Measurements from ENCODE around the gene SND1.

SND1 gene

DNA sequence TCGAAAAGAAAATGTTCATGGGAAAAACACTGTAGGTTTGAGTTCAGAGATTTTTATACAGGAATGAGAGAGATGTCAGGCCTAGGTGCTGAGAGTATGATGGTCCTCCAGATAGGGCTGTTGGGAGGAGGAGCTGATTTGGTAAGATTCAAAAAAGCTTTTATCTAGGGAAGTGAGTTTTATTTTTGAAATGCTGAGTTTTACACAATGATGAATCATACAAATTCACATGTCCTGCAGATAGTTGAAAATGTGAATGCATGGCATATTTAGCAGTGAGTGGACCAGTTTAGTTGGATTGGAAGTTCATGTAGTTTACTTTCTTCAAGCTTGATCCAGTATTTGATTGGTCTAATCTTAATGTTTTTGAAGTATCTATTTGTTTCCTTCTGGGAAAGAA, 224.4 kb downstream of the SND1 start:
- no peak for DNase-seq

DNA sequence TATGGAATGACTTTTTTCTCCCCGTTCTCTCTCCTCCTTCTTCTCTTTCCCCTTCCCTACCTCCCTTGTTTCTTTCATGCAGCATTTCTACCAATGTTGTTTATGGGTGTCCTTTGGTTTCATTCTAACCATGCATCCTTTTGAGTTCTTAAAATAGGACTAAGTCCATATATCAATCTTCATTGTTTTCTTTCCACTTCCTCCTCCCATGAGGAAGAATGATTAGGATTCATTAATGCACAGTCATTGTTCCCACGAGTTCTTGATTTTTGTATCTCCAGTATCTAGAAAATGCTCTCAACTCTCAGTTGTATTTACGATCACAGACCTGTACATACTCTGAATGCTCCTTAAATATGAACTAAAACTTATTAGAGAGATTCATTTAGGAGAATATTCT, 226.0 kb downstream of the SND1 start:
- DNase-seq: no peak

DNA sequence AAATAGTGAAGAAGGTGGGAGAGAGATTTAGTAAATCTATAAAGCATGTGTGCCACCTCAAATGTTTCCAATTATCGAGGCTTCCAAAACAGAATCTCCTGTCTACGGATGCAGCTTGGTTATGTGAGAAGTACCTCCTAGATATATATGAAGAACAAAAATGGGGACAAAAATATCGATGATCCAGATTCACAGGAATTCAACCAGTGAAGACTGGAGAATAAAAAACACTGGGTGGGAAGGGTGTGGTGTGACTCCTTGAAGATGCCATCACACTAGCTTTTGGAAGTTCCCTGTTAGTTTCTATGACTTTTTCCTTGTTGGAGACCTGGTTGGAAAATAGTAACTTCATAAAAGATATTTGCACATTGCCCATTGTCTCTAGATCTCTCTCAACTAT, 226.8 kb downstream of the SND1 start:
- no peak for DNase-seq

DNA sequence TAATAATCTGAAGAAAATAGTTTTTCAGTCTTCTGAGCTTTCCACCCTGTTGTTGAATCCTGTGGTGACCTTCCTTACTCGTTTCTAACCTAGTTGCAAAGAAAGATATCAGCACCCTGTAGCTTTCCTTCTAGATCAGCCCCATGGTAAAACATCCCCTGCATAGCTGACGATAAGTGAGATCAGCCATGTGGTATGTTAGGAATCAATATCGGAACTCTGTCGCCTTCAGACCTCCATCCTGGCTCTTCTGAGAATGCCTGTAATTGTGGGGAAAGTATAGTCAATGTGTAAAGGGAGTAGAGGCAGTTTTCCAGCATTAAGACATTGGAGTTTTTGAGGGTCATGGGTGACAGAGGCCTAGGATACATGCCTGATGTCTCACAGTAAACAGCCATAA, 227.4 kb downstream of the SND1 start:
- no peak for DNase-seq

DNA sequence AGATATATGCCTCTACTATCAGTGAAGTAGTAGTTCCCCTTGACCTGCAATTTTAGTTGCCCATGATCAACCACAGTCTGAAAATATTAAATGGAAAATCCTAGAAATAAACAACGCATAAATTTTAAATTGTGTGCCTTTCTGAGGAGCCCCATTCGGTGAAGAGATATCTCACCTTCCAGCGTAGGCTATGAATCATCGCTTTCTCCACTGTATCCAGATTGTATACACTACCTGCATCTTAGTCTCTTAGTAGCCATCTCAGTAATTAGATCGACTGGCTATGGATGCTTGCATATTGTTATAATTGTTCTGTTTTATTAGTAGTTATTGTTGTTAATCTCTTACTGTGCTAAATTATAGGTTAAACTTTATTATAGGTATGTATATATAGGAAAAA, 227.9 kb downstream of the SND1 start:
- DNase-seq: no peak

DNA sequence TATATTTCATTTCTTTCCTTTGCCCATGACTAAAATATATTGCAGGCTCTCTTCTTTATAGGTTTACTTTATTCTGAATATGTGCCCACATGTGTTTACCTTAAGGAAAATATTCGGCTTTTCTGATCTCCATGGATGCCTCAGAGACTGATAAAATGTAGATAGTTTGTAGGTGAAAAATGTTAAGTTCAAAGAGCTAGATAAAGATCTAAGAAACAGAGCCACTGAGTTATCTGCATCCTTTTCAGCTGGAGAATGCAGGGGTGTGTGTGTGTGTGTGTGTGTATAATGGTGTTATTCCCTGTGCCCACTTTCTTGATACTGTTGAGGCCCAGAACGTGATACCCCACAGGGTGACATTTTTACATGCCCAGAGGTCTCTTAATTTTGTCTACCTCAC, 228.5 kb downstream of the SND1 start:
- DNase-seq: no peak

DNA sequence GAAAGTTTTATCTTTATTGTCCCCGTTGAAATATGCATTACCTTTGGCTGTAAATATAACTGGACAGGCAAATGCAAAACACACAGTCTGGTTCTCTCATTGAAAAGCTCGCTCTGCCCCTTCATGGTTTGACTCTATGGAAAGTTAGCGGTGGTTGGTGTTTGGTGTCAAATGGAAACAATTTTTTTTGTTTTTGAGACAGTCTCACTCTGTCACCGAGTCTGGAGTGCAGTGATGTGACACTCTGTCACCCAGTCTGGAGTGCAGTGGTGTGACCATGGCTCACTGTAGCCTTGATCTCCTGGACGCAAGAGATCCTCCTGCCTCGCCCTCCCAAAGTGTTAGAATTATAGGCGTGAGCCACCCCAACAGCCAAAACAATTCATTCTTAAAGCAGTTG, 229.6 kb downstream of the SND1 start:
- no peak for DNase-seq

DNA sequence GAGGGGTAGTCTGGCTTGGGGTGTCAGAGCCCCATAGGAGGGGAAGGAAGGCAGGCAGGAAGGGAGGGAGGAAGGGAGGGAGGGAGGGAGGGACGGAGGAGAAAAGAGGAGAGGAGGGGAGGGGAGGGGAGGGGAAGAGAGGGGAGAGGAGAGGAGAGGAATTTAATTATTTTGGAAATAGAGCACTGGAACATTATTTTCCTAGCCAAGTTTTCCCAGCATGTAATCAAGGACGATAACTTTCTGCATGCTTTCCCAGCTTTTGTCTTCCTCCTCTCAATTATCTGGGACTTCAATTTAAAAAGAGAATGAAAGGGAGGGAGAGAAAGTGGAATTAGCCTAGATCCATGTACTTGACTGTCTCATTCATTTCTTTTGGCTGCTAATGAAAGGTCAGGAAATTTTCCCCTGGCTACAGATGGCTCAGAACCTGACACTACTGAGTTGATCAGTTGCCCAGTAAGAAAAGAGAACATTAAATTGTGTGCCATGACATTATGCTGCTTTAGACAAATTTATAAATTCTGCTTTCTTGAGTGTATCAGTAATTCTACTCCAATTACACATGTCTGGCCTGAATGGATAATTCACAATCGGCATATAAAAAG, 230.4 kb downstream of the SND1 start:
- DNase-seq: no peak

DNA sequence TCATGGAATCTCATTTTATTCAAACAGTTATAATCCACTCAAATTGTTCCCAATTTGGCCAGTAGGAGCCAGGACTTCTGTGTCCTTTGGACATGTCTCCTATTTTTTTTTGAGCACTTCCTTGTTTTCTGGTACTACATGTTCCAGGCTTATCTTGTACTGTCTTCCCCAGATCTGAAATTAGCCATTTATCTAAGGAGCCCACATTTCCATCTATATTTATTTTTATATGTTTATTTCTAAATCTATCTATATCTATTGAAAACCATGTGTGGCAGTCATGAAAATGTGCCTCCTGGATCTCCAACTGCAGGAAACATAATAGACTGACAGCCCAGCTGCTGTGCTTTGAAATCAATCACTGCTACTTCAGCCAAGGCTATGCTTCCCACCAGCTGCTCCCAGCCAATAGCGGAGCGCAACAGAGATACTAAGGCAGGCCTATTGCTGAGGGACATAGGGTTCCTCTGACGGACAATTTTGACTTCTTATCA, 232.1 kb downstream of the SND1 start:
- no peak for DNase-seq

DNA sequence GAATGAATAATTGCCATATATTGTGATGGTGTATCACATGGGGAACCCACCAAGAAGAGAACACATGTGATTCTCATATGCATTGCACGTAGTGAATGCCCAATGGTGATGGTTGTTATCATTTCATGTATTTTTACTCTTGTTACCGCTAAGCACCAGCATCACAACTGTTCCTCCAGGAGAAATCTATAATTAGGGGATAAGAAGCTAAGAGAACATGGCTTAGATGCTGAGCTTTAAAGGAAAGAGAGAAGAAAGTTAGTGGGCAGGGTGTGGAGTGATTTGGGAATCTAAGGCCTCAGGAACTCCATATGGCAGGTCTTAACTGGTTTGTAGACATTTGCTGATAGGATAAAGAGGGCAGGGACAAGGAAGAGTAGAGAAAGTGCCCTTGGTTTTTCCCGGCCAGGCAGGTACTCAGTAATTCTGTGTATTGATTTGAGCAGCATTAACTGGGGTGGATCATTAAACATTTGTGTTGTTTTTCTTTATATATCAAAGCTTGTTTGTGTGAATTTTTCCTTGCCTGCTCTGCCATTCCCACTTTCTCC, 233.3 kb downstream of the SND1 start:
- no peak for DNase-seq

DNA sequence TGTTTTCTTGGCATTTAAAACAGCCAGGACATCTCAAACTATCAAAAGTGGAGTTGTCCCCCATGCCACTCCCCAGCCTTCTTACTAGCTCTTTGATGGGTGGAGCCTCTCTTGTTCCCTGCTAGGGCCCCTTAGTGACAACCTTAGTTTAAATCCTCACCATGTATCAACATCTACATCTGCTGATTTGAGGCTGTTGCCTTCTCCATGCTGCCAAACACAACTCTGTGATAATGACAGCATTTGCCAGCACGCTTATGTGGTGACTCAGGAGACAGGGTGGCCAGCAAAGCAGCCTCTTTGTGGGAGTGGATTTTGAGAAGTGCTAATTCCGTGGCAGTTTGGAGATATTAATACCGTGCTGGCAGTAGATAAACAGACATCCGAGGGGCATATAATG, 233.8 kb downstream of the SND1 start:
- no peak for DNase-seq

DNA sequence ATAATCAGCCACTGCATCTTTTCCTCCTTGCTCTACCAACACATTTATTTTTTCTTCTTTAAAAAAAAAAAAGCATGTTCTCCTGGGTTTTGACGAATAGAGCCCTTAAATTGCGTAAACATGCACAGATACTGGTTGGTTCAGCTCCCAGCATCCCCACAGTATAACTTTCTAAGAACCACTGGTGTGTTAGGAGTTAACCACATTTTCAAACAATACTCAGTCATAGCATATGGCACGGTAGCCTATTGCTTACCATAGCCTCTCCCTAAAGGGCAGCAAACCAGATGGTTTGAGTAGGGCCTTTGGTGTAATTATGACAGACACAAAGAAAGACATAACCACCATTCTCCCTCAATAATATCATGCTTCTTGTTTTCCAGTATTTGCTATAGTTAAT, 234.3 kb downstream of the SND1 start:
- DNase-seq: no peak

DNA sequence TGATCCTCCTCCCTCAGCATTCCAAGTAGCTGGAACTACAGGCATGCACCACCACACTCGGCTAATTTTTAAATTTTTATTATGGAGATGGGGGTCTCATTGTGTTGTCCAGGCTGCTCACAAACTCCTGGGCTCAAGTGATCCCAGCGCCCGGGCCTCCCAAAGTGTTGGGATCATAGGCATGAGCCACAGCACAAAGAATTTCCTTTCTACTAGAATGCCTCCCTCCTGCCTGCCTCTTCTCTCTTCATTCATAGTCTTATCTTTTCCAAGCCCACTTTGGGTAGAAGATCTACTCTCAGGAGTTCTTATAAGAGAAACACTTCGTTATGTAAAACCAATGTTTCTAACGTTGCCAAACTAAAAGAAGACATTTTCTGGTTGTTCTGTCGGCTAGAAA, 235.1 kb downstream of the SND1 start:
- DNase-seq: no peak

DNA sequence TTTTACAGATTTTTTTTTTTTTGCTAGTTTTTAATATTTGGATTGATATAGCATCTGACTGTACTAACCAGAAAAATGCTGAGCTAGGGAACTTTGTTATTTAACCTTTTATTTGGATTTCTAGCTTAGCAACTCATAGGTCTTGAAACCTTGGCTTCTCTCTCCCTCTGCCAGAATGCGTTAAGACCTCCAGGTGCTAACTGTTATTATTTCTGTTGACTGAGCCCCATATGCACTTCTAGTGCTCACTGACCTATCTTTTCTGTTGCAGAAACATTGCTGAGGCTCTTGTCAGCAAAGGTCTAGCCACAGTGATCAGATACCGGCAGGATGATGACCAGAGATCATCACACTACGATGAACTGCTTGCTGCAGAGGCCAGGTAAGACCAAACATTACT, 235.6 kb downstream of the SND1 start:
- DNase-seq: no peak

DNA sequence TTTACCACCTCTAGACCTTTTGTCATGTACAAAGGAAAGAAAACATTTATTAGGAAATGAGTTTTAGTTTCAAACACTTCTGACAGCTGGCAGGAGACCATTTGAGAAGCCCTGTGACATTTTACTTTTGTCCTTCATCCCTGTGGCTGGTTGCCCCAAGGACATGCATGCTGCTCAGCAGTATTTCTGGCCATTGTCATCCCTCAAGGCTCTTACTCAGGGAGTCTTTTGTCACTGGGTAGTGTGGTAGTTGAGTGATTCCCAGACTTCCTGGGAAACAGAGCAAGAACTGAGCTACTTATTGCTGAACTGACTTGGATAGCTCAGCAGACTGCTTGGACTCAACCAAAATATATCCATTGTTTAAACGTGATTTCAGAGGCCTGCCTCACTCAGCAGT, 236.4 kb downstream of the SND1 start:
- DNase-seq: no peak

DNA sequence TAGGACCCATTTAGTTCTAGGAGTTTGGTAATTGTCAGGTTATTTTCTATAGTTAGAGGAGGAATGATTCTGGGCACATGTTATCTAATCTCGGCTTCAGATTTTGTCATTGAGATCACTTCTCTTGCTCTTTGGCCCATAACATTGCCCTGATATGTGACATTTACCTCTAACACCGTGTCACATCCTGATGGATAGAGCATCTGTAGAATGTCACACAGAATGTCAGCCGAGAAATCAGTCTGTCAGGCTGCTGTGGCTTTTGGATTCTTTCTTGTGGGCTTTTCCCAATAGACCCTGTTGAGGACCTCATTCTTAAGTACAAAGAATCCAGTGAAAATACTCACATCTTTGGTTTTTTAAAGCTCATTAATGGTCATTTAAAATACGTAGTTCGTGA, 236.8 kb downstream of the SND1 start:
- no peak for DNase-seq

DNA sequence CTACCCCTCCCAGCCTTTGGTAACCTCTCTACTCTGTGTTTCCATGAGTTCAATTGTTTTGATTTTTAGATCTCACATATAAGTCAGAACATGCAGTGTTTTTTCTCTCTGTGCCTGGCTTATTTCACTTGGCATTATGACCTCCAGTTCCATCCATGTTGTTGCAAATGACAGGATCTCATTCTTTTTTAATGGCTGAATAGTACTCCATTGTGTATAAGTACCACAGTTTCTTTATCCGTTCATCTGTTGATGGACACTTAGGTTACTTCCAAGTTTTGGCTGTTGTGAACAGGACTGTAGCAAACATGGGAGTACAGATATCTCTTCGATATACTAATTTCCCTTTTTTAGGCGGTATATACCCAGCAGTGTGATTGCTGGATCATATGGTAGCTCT, 237.7 kb downstream of the SND1 start:
- DNase-seq: no peak

DNA sequence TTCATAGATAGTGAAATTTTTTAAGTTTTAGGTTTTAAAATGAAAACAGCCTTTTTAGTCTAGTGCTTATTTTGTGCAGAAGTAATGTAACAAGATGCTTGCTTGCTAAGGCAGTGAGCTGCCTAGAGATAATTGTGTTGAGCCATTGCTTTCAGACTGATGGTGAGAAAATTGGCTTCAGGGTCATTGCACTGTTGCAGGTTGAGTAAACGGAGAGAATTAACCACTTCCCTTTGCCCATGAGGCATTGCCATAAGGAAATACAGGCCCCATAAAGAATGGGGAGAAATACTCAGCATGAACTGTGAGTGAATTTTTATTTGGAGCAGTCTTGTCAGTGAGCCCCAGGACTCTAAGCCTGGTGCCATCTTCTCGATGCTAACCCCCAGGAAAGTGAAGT, 238.7 kb downstream of the SND1 start:
- no peak for DNase-seq

DNA sequence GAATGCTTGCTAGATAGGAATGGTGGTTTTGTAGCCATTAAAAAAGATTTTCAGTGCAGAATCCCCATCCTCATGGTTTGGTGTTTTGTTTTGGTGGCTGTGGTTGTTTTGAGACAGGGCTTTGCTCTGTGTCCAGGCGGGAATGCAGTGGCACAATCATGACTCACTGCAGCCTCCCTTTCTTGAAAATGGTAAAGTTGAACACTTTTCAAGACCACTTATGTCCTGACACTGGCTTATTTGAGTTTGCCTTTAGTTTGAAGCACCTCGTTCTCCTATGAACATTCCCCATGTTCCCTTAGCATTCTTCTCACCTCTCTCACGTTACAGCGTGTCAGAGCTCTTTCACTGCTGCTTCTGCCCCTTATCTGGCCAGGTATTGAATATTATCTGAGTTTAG, 239.2 kb downstream of the SND1 start:
- no peak for DNase-seq

DNA sequence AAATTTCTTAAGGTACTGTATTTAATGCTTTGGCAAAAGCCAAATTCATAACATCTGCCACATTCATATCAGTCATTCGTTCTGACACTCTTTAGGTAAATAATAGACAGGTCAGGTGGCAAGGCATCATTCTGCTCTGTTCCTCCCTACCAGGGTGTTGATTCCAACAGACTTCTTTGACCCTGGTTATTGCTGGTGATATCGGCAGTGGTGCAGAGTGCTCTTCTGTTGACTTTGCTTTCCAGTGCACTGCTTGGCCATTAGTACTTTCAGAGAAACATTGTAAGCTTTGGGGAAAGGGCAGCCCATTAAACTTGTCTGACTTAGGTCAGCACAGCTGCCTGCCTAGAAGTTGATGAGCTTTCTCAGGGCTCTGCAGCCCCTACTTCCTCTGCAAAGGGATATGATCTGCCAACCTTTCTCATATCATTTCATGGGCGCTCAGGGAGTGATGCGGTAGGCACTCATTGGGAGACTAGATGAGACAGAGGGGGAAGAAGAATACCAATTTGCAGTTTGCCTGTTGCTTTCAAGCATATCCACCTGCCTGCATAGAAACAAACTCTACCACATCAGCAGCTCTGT, 240.0 kb downstream of the SND1 start:
- DNase-seq: no peak

DNA sequence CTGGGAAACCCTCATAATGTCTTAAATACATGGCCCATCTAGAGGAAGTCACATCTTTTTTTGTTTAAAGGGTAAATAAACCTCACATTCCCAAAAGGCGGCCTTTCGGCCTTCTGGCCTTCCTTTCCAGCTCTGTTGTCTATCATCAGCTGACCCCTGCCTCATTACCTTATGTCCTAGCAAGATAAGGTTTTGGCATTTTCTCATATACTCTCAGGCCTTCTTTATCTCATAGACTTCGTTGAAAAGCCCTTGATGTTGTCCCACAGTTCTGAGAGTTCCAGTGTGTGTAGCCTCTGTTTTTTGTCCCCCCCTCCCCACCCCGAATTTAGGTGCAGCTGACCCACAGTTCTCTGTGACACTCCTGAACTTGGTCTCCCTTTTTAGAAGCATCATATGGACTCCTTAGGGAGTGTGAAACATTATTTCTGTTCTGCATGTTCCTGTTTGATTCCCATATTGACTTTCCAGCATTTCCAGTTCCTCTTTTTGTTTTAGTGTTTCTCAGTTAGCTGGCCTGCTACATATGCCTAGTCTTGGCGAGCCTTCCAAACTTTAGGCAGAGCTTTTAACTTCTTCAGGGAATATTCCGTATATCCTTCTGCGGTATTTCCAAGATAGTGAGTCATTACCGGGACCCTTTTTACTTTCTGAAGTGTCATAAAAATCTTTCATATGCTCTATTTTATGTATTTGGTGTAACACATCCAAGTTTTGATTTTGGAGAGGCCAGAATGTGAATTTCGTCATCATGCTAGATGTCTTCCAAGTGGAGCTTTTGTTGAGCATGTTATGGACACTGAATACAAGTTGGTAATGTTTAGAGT, 240.7 kb downstream of the SND1 start:
- no peak for DNase-seq

DNA sequence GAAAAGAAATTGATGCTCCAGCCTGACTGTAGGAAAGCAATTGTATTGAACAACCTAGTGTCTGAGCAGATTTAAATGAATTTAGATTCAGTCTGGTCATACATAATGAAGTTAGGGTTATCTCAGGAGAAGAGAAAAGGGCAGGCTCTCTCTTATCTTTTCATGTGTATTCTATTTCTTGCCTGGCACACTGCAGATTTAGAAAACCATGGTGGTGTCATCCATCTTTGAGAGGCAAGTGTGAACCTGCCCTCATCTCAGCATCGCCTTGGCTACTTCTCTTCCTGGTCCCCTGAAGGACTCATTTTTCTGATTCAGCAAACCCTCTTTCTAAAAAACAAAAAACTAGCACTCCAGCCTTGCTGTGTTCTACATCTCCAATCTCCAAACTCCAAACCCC, 241.6 kb downstream of the SND1 start:
- DNase-seq: no peak

DNA sequence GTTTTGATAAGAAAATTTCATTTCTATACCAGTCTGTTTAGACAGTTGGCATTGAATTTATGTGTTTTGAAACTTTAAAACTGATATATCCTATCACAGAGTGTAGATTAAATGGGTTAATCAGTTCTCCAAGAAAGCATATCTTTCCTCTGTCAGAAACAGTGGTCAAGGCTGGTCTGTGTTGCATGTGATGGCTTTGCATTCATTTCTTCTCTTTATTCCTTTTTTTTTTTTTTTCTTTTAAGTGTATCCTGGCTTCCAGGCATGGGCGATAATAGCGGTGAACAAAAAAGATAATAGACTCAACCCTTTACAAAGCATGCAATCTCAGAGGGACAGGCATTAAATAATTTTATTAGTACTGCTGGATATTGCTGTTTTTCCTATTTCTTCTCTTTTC, 242.6 kb downstream of the SND1 start:
- DNase-seq: no peak

DNA sequence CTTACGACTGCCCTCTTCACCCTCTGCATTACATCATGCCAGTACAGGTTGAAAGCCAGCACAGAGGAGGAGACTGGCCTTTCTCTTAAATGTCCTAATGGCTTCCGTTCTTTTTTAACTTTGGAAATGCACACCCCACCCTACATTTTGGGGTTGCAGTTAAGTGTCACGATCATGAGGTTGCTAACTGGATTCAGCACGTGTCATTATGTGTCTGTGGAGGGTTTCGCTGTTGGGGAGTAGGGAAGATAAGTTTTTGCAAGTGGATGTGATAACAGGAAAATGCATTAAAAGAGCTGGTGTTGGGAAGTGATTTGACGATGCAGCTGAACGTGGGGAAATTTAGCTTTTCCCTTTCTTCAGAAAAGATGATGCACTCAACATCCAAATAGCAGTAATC, 243.4 kb downstream of the SND1 start:
- no peak for DNase-seq
